HEK293 (cell line): ENCODE measurements around the gene DOCK8.

Source experiments
- CTCF ChIA-PET: fragments of 350-600 bp; formaldehyde crosslinking; extraction: SDS; loops from one replicate; lab custom pipeline; 2021; ENCODE audit warnings: antibody characterized with exemption; lab: Yijun Ruan, JAX
- POLR2A ChIA-PET: fragments of 300-600 bp; formaldehyde crosslinking; extraction: SDS; loops from one replicate; lab custom pipeline; 2020; ENCODE audit warnings: antibody characterized with exemption, inconsistent platforms; lab: Yijun Ruan, JAX
- H3K27ac ChIP-seq: fragments of 200-500 bp; sonication (Bioruptor generic); 2 replicates; pipeline ENCODE4 v1.5.1; 2014; ENCODE audit warnings: low read depth, low read length, control low read depth, inconsistent platforms; ENCODE audit errors: extremely low read depth
- H3K36me3 ChIP-seq, 2 experiments: fragments of 200-500 bp in 1 of 2; sonication (Bioruptor generic) in 1 of 2; 1 replicate in 1 of 2; 2 replicates in 1 of 2; pipeline ENCODE4 v1.5.1; 2014 to 2017; ENCODE audit warnings: inconsistent platforms in 2 of 2, low read length in 2 of 2; ENCODE audit not compliant: control insufficient read depth in 2 of 2, insufficient read depth in 1 of 2
- H3K4me1 ChIP-seq: fragments of 200-500 bp; sonication (Bioruptor generic); 2 replicates; pipeline ENCODE4 v1.5.1; 2014; ENCODE audit warnings: mild to moderate bottlenecking, low read length, inconsistent platforms; ENCODE audit not compliant: control insufficient read depth, insufficient read depth
- H3K4me3 ChIP-seq: 2 replicates; pipeline ENCODE4 v1.5.1; 2011; ENCODE audit warnings: low read depth, mild to moderate bottlenecking, control low read depth, low read length, moderate library complexity
- H3K9me3 ChIP-seq: fragments of 200-500 bp; sonication (Bioruptor generic); 2 replicates; pipeline ENCODE4 v1.5.1; 2014; ENCODE audit warnings: low read depth, low read length, inconsistent platforms; ENCODE audit not compliant: control insufficient read depth, insufficient read depth
- HOXD13 ChIP-seq: sonication (generic); formaldehyde crosslinking; IDR thresholded peaks from 2 replicates; pipeline ENCODE4 v1.8.0; 2022; ENCODE audit warnings: missing genetic modification reagents, borderline replicate concordance
- PATZ1 ChIP-seq: fragments of 450-650 bp; formaldehyde crosslinking; IDR thresholded peaks from 2 replicates; pipeline ENCODE4 v1.5.1; 2016; ENCODE audit warnings: missing biosample characterization, missing genetic modification characterization
- PBX3 ChIP-seq: sonication (generic); formaldehyde crosslinking; IDR thresholded peaks from 2 replicates; pipeline ENCODE4 v1.8.1; 2022; ENCODE audit warnings: mild to moderate bottlenecking, moderate library complexity, missing genetic modification reagents
- PRDM6 ChIP-seq: fragments of 450-650 bp; formaldehyde crosslinking; IDR thresholded peaks from 2 replicates; pipeline ENCODE4 v1.5.1; 2017; ENCODE audit warnings: missing biosample characterization, missing genetic modification characterization
- SALL2 ChIP-seq: fragments of 450-650 bp; formaldehyde crosslinking; IDR thresholded peaks from 2 replicates; pipeline ENCODE4 v1.5.0; 2017; ENCODE audit warnings: missing biosample characterization, mild to moderate bottlenecking, missing genetic modification characterization, borderline replicate concordance
- SCRT2 ChIP-seq: fragments of 450-650 bp; formaldehyde crosslinking; IDR thresholded peaks from 2 replicates; pipeline ENCODE4 v1.5.1; 2016; ENCODE audit warnings: missing biosample characterization, missing genetic modification characterization
- SP2 ChIP-seq: fragments of 450-650 bp; formaldehyde crosslinking; IDR thresholded peaks from 2 replicates; pipeline ENCODE4 v1.5.1; 2016; ENCODE audit warnings: missing biosample characterization, missing genetic modification characterization
- ZBTB21 ChIP-seq: fragments of 450-650 bp; formaldehyde crosslinking; IDR thresholded peaks from 2 replicates; pipeline ENCODE4 v1.5.1; 2017; ENCODE audit warnings: missing biosample characterization, missing genetic modification characterization
- ZEB2 ChIP-seq: fragments of 450-650 bp; formaldehyde crosslinking; IDR thresholded peaks from 2 replicates; pipeline ENCODE4 v1.5.1; 2016; ENCODE audit warnings: missing biosample characterization, missing genetic modification characterization
- ZNF112 ChIP-seq: fragments of 450-650 bp; formaldehyde crosslinking; IDR thresholded peaks from 2 replicates; pipeline ENCODE4 v1.5.0; 2017; ENCODE audit warnings: missing biosample characterization, missing genetic modification characterization
- ZNF138 ChIP-seq: fragments of 450-650 bp; formaldehyde crosslinking; IDR thresholded peaks from 2 replicates; pipeline ENCODE4 v1.5.1; 2016; ENCODE audit warnings: missing biosample characterization, missing genetic modification characterization, borderline replicate concordance
- ZNF155 ChIP-seq: fragments of 450-650 bp; formaldehyde crosslinking; IDR thresholded peaks from 2 replicates; pipeline ENCODE4 v1.5.1; 2016; ENCODE audit warnings: missing biosample characterization, missing genetic modification characterization
- ZNF157 ChIP-seq: fragments of 450-650 bp; formaldehyde crosslinking; IDR thresholded peaks from 2 replicates; pipeline ENCODE4 v1.5.1; 2016; ENCODE audit warnings: missing biosample characterization, missing genetic modification characterization
- ZNF223 ChIP-seq: fragments of 450-650 bp; formaldehyde crosslinking; IDR thresholded peaks from 2 replicates; pipeline ENCODE4 v1.5.1; 2016; ENCODE audit warnings: missing biosample characterization, missing genetic modification characterization
- ZNF239 ChIP-seq: fragments of 450-650 bp; formaldehyde crosslinking; IDR thresholded peaks from 2 replicates; pipeline ENCODE4 v1.5.1; 2016; ENCODE audit warnings: missing biosample characterization, missing genetic modification characterization
- ZNF324 ChIP-seq: fragments of 450-650 bp; formaldehyde crosslinking; IDR thresholded peaks from 2 replicates; pipeline ENCODE4 v1.5.1; 2016; ENCODE audit warnings: missing biosample characterization, missing genetic modification characterization
- ZNF362 ChIP-seq: fragments of 450-650 bp; formaldehyde crosslinking; IDR thresholded peaks from 2 replicates; pipeline ENCODE4 v1.5.1; 2016; ENCODE audit warnings: missing biosample characterization, missing genetic modification characterization
- ZNF391 ChIP-seq: fragments of 450-650 bp; formaldehyde crosslinking; IDR thresholded peaks from 2 replicates; pipeline ENCODE4 v1.5.1; 2016; ENCODE audit warnings: low read depth, missing biosample characterization, missing genetic modification characterization, borderline replicate concordance
- ZNF585B ChIP-seq: fragments of 450-650 bp; formaldehyde crosslinking; IDR thresholded peaks from 2 replicates; pipeline ENCODE4 v1.5.1; 2016; ENCODE audit warnings: missing biosample characterization, missing genetic modification characterization
- ZNF621 ChIP-seq: fragments of 450-650 bp; formaldehyde crosslinking; IDR thresholded peaks from 2 replicates; pipeline ENCODE4 v1.5.1; 2017; ENCODE audit warnings: missing biosample characterization, missing genetic modification characterization
- ZNF654 ChIP-seq: fragments of 450-650 bp; formaldehyde crosslinking; IDR thresholded peaks from 2 replicates; pipeline ENCODE4 v1.5.1; 2016; ENCODE audit warnings: low read depth, missing biosample characterization, missing genetic modification characterization
- ZNF664 ChIP-seq: fragments of 450-650 bp; formaldehyde crosslinking; IDR thresholded peaks from 2 replicates; pipeline ENCODE4 v1.5.1; 2016; ENCODE audit warnings: missing biosample characterization, missing genetic modification characterization
- ZNF747 ChIP-seq: fragments of 450-650 bp; formaldehyde crosslinking; IDR thresholded peaks from 2 replicates; pipeline ENCODE4 v1.5.1; 2016; ENCODE audit warnings: missing biosample characterization, missing genetic modification characterization
- ZNF76 ChIP-seq: fragments of 450-650 bp; formaldehyde crosslinking; IDR thresholded peaks from 2 replicates; pipeline ENCODE4; 2016; ENCODE audit warnings: low read depth, missing biosample characterization, missing genetic modification characterization, borderline replicate concordance
- ZNF830 ChIP-seq: fragments of 450-650 bp; IDR thresholded peaks from 2 replicates; pipeline ENCODE4 v1.5.0; 2018; ENCODE audit warnings: missing biosample characterization, missing genetic modification characterization, low read depth, mild to moderate bottlenecking, moderate library complexity
- ZSCAN16 ChIP-seq: fragments of 450-650 bp; formaldehyde crosslinking; IDR thresholded peaks from 2 replicates; pipeline ENCODE4 v1.5.1; 2016; ENCODE audit warnings: missing biosample characterization, missing genetic modification characterization
- ZSCAN23 ChIP-seq: fragments of 450-650 bp; formaldehyde crosslinking; IDR thresholded peaks from 2 replicates; pipeline ENCODE4 v1.5.1; 2016; ENCODE audit warnings: missing biosample characterization, missing genetic modification characterization
- ZSCAN4 ChIP-seq: fragments of 450-650 bp; formaldehyde crosslinking; IDR thresholded peaks from 2 replicates; pipeline ENCODE4 v1.5.1; 2017; ENCODE audit warnings: missing biosample characterization, missing genetic modification characterization
- ZXDB ChIP-seq: fragments of 450-650 bp; formaldehyde crosslinking; IDR thresholded peaks from 2 replicates; pipeline ENCODE4 v1.5.1; 2016; ENCODE audit warnings: missing biosample characterization, missing genetic modification characterization

Gene DOCK8

GRCh38 chr9:426264-426663 lies 211.6 kb downstream of the DOCK8 start:
- H3K4me3 ChIP-seq = no peak overlapping the region
- TF ChIP-seq ZNF324 (tag by site-specific recombination) = no peak
- no peak for TF ChIP-seq ZSCAN23 (tag by site-specific recombination)
- TF ChIP-seq ZNF585B (tag by site-specific recombination) = no peak
- no peak for TF ChIP-seq ZSCAN4 (tag by site-specific recombination)
- TF ChIP-seq ZXDB (tag by site-specific recombination) = no peak
- no peak for TF ChIP-seq SP2 (tag by site-specific recombination)
- TF ChIP-seq ZEB2 (tag by site-specific recombination) = no peak
- no peak for TF ChIP-seq ZNF391 (tag by site-specific recombination)
- TF ChIP-seq ZNF223 (tag by site-specific recombination) = no peak
- no peak for TF ChIP-seq ZNF112 (tag by site-specific recombination)
- TF ChIP-seq ZNF830 (tag by site-specific recombination) = no peak
- no peak for TF ChIP-seq ZNF654 (tag by site-specific recombination)
- no peak for TF ChIP-seq PBX3 (CRISPR knock-in tag)
- TF ChIP-seq PATZ1 = no peak
- TF ChIP-seq ZBTB21 (tag by site-specific recombination) = no peak
- TF ChIP-seq ZNF239 = no peak
- TF ChIP-seq SCRT2 (tag by site-specific recombination) = no peak
- no peak for TF ChIP-seq SALL2 (tag by site-specific recombination)
- TF ChIP-seq ZNF621 (tag by site-specific recombination) = no peak
- no peak for TF ChIP-seq PRDM6 (tag by site-specific recombination)
- TF ChIP-seq, all 188 proteins: peak for 0
- Histone ChIP-seq H3K4me1 (no peaks in the 10 kb centered on the region), H3K36me3 (no peaks in the 10 kb centered on the region), H3K27ac (no peak overlapping the region), H3K9me3 (no peaks in the 10 kb centered on the region)
- ChIA-PET CTCF (no interaction called here), POLR2A (no interaction called here)

GRCh38 chr9:426976-427375 lies 212.3 kb downstream of the DOCK8 start:
- Histone ChIP-seq H3K27ac (no peak overlapping the region), H3K4me3 (no peak overlapping the region), H3K36me3 (no peaks in the 10 kb centered on the region), H3K9me3 (no peaks in the 10 kb centered on the region), H3K4me1 (no peaks in the 10 kb centered on the region)
- POLR2A ChIA-PET = no interaction called here
- CTCF ChIA-PET = no interaction called here
- TF ChIP-seq ZNF138 (tag by site-specific recombination) (no peak), ZNF76 (no peak), HOXD13 (CRISPR knock-in tag) (no peak), ZSCAN16 (tag by site-specific recombination) (no peak), ZNF157 (tag by site-specific recombination) (no peak), ZNF155 (no peak), ZNF362 (tag by site-specific recombination) (no peak), ZNF664 (no peak), ZNF747 (tag by site-specific recombination) (no peak)
